Kidney (tissue), 14 donors: ENCODE measurements around the gene CCNK. TPM values are rescaled to one million over a fixed set of nuclear protein-coding genes. Genes with fewer than 3 reads are reported as not detected.

Experiments used
- DNase-seq, 5 donors: peaks; one replicate each; pipeline ENCODE4 v3.0.0-alpha.2; 2013 to 2020
- FAIRE-seq: peaks from 2 replicates; lab custom pipeline; 2012; peaks lifted over from hg19 to GRCh38; lab: Jason Lieb, UNC
- H3K27ac ChIP-seq, 2 donors: one replicate each; pipeline ENCODE4 v1.7.0; 2013; ENCODE audit warnings: low read depth in 2 of 2, low read length in 2 of 2, inconsistent platforms in 1 of 2
- H3K27me3 ChIP-seq: one replicate; pipeline ENCODE4 v1.7.1; 2013; ENCODE audit warnings: low read length, inconsistent platforms; ENCODE audit not compliant: control insufficient read depth, insufficient read depth
- H3K36me3 ChIP-seq, 3 donors: one replicate each; pipeline versions ENCODE4 v1.7.0 to v1.7.1; 2013; ENCODE audit warnings: low read length in 3 of 3, control low read depth in 1 of 3, inconsistent platforms in 1 of 3; ENCODE audit not compliant: insufficient read depth in 3 of 3, control insufficient read depth in 2 of 3
- H3K4me1 ChIP-seq, 3 donors: one replicate each; pipeline versions ENCODE4 v1.7.0 to v1.7.1; 2013; ENCODE audit warnings: low read length in 3 of 3, inconsistent platforms in 1 of 3, low read depth in 1 of 3; ENCODE audit not compliant: control insufficient read depth in 2 of 3, insufficient read depth in 2 of 3
- H3K4me3 ChIP-seq, 3 donors: one replicate each; pipeline versions ENCODE4 v1.7.0 to v1.8.1; 2013; ENCODE audit warnings: low read length in 3 of 3, control low read depth in 1 of 3, inconsistent platforms in 1 of 3
- H3K9ac ChIP-seq, 3 donors: one replicate each; pipeline versions ENCODE4 v1.7.0 to v1.7.1; 2013; ENCODE audit warnings: low read length in 3 of 3, control low read depth in 1 of 3, inconsistent platforms in 1 of 3
- H3K9me3 ChIP-seq, 3 donors: one replicate each; pipeline versions ENCODE4 v1.7.0 to v1.7.1; 2013; ENCODE audit warnings: low read length in 3 of 3, control low read depth in 1 of 3, inconsistent platforms in 1 of 3; ENCODE audit not compliant: control insufficient read depth in 2 of 3, insufficient read depth in 1 of 3
- CTCF ChIP-seq: IDR thresholded peaks from 3 replicates; pipeline ENCODE4 v1.5.1; 2012; ENCODE audit warnings: mild to moderate bottlenecking, moderate library complexity, borderline replicate concordance; ENCODE audit not compliant: insufficient read depth; ENCODE audit errors: extremely low read depth
- intact Hi-C: fragments of 100-400 bp; cut with DNase I; formaldehyde crosslinking; loops from one replicate; pipeline ENCODE4 v1.11.1; 2022
- polyA plus RNA-seq: library from polyadenylated mRNA; stranded (reverse); fragments of 350-450 nt; fragmentation: Illumina TruSeq; extraction: RNeasy Lipid Tissue Mini Kit (QIAGEN cat#74804); gene quantifications from one replicate; pipeline ENCODE4 v1.2.3, GENCODE V29; 2014; ENCODE audit warnings: low read depth, low replicate concordance; ENCODE audit not compliant: insufficient read depth
- total RNA-seq: library from RNA; stranded (reverse); fragmentation: NEBNext Ultra II Directional; extraction: Animal tissue kit (Norgen Biotek cat#: 25700); gene quantifications from one replicate; pipeline ENCODE4 v1.2.1, GENCODE V29; 2021
- donor health status: control.
- donor health status: control.
- donor health status: control.
- donor health status: control.
- donor health status: control.
- donor health status: DM: yes; HTN: yes; CAD: no.
- donor health status: Normal renal cell carcinoma (clear cell type).

The CCNK gene
- total and polyA plus RNA-seq, 2 donors from 2014 or later: 12.8 to 40.6 TPM

GRCh38 chr14:99510556-99511139 is 29.4 kb downstream of the CCNK start:
- H3K4me1 ChIP-seq: no peaks in the 10 kb centered on the region
- FAIRE-seq (no peak), DNase-seq (peak in 1 of 5 donors; percentile 75)
- peaks cover 7 to 26% (median 14%) of the 10 kb centered on the region in 3 donors for H3K36me3 ChIP-seq
- no peak overlapping the region for H3K27ac ChIP-seq
- H3K9ac ChIP-seq: no peak overlapping the region
- no peak for TF ChIP-seq CTCF
- no peak overlapping the region for H3K4me3 ChIP-seq
- no peaks in the 10 kb centered on the region for H3K27me3 ChIP-seq
- intact Hi-C loops: no loop called here
- H3K9me3 ChIP-seq: no peaks in the 10 kb centered on the region

GRCh38 chr14:99511421-99512109 is 30.4 kb downstream of the CCNK start:
- H3K27ac ChIP-seq: no peak overlapping the region
- intact Hi-C loops: no loop called here
- H3K36me3 ChIP-seq: peaks cover 3 to 21% (median 14%) of the 10 kb centered on the region in 3 donors
- DNase-seq: peak in 1 of 5 donors; percentile 56
- no peak for FAIRE-seq
- no peaks in the 10 kb centered on the region for H3K4me1 ChIP-seq
- H3K27me3 ChIP-seq: no peaks in the 10 kb centered on the region
- no peak overlapping the region for H3K9ac ChIP-seq
- no peak for TF ChIP-seq CTCF
- H3K4me3 ChIP-seq: no peak overlapping the region
- no peaks in the 10 kb centered on the region for H3K9me3 ChIP-seq

- H3K9ac ChIP-seq: no peak overlapping the region
- H3K36me3 ChIP-seq: peaks cover 2 to 20% (median 14%) of the 10 kb centered on the region in 3 donors
These were observed 30.9 kb downstream of the CCNK start for GRCh38 chr14:99512110-99512449.

More at GRCh38 chr14:99512110-99512449, 30.9 kb downstream of the CCNK start:
- Histone ChIP-seq H3K4me3 (no peak overlapping the region), H3K4me1 (no peaks in the 10 kb centered on the region), H3K9me3 (no peaks in the 10 kb centered on the region), H3K27ac (no peak overlapping the region), H3K27me3 (no peaks in the 10 kb centered on the region)
- no peak for TF ChIP-seq CTCF
- intact Hi-C loops: no loop called here
- DNase-seq (no peak), FAIRE-seq (no peak)
